ENCODE measurements around the gene TLR10. TPM values are rescaled to one million over a fixed set of nuclear protein-coding genes. Genes with fewer than 3 reads are reported as not detected.

TLR10 gene
- polyA plus RNA-seq, 1 of the 3 experiments (the other 2 are of a cell fraction): not detected

GRCh38 chr4:38821739-38822138 is 38.9 kb upstream of the TLR10 start:
- no peak overlapping the region for H3K9ac ChIP-seq
- H3K36me3 ChIP-seq (replicated peaks in 1 of 2; ENCODE audit: control insufficient read depth in 1 of 2, insufficient read depth in 2 of 2, low read length in 1 of 2): no peaks in the 10 kb centered on the region
- H2AFZ ChIP-seq (ENCODE audit: low read depth): no peak overlapping the region
- WGBS (ENCODE audit: low lambda C conversion rate): 56% methylated on average over 3 of the region's 3 CpGs
- no peak overlapping the region for H3K4me3 ChIP-seq (ENCODE audit: low read depth in 2 of 2, low read length in 1 of 2)
- H3K9me2 ChIP-seq: no peaks in the 10 kb centered on the region
- H3K9me3 ChIP-seq: no peaks in the 10 kb centered on the region
- ChIA-PET POLR2A (no interaction called here), CTCF (interaction anchor here (0.9 to 1.5 kb wide), 5 partner anchors 10 to 62 kb away, joined by 3 to 4 read pairs (median 3); partner anchors contain the start of gene TLR10)
- no peaks in the 10 kb centered on the region for H3K79me2 ChIP-seq (ENCODE audit: insufficient read depth)
- H3K4me2 ChIP-seq: no peak overlapping the region
- H3F3A ChIP-seq (replicated peaks; ENCODE audit: insufficient read depth): no peaks in the 10 kb centered on the region
- H3K4me1 ChIP-seq (ENCODE audit: control insufficient read depth in 1 of 2, insufficient read depth in 2 of 2, low read depth in 1 of 2, low read length in 1 of 2): no peaks in the 10 kb centered on the region
- no peaks in the 10 kb centered on the region for H3K27me3 ChIP-seq (ENCODE audit: insufficient read depth)
- DNase-seq: no peak
- H4K20me1 ChIP-seq (ENCODE audit: insufficient read depth): no peaks in the 10 kb centered on the region
- H3K27ac ChIP-seq (ENCODE audit: low read depth in 2 of 2, low read length in 1 of 2): no peak overlapping the region
- no peak for TF ChIP-seq NFIC (IDR thresholded peaks at IDR 0.05; ENCODE audit: borderline replicate concordance)
- TF ChIP-seq, protein P1, sequence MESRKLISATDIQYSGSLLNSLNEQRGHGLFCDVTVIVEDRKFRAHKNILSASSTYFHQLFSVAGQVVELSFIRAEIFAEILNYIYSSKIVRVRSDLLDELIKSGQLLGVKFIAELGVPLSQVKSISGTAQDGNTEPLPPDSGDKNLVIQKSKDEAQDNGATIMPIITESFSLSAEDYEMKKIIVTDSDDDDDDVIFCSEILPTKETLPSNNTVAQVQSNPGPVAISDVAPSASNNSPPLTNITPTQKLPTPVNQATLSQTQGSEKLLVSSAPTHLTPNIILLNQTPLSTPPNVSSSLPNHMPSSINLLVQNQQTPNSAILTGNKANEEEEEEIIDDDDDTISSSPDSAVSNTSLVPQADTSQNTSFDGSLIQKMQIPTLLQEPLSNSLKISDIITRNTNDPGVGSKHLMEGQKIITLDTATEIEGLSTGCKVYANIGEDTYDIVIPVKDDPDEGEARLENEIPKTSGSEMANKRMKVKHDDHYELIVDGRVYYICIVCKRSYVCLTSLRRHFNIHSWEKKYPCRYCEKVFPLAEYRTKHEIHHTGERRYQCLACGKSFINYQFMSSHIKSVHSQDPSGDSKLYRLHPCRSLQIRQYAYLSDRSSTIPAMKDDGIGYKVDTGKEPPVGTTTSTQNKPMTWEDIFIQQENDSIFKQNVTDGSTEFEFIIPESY (IDR thresholded peaks at IDR 0.05; ENCODE audit: borderline replicate concordance, low read depth): no peak
- TF ChIP-seq USF2 (IDR thresholded peaks at IDR 0.05; ENCODE audit: borderline replicate concordance, low read depth, low read length): no peak
- no peak for TF ChIP-seq MEF2A (IDR thresholded peaks at IDR 0.05; ENCODE audit: borderline replicate concordance, low read depth)
- no peak for TF ChIP-seq PBX3 (IDR thresholded peaks at IDR 0.05)
- TF ChIP-seq RCOR1 (IDR thresholded peaks at IDR 0.05; ENCODE audit: low read length): no peak
- no peak for TF ChIP-seq CHD2 (IDR thresholded peaks at IDR 0.05; ENCODE audit: low read length, partially characterized antibody)
- no peak for TF ChIP-seq JUND (IDR thresholded peaks at IDR 0.05)
- no peak for TF ChIP-seq GABPA (IDR thresholded peaks at IDR 0.05; ENCODE audit: low read depth)
- no peak for TF ChIP-seq SIN3A (IDR thresholded peaks at IDR 0.05; ENCODE audit: borderline replicate concordance, low read depth, low read length)
- TF ChIP-seq FOXM1 (IDR thresholded peaks at IDR 0.05; ENCODE audit: low read depth): no peak
- no peak for TF ChIP-seq SMC3 (IDR thresholded peaks at IDR 0.05; ENCODE audit: low read depth, low read length)
- TF ChIP-seq FOSL2 (IDR thresholded peaks at IDR 0.05; ENCODE audit: borderline replicate concordance, low read depth): no peak

DNA sequence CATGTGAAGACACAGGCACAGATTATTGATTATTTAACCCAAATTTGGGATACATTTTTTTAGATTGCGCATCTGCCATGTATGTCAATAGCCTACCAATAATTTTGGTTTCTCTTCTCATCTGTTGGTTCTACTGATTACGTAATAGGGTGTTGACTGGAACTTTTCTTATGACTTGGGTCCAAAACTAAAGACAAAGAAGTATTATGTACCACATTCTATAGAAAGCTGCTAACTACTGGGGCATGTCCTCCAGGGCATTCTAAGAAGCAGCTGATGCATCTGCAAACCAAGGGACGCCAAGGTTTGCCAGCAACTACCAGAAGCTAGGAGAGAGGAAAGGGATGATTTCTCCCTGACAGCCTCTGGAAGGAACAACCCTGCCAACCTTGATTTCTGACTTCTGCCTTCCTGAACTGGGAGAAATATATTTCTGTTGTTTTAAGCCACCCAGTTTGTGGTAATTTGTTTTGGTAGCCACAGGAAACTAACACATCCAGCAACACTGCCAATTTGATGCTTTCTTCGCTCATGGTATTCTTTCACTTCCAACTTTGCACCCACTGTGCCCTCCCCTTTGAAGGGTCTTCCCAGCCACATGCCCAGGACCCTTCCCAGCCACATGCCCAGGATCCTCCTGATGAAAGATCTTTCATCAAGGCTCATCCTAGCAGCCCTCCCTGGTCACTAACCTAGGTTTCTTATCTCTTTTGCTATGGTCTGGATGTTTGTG is 37.7 kb upstream of the TLR10 start:
- WGBS (ENCODE audit: low lambda C conversion rate): 57% methylated on average over 4 of the region's 4 CpGs
- H3K27me3 ChIP-seq (ENCODE audit: insufficient read depth): no peaks in the 10 kb centered on the region
- H2AFZ ChIP-seq (ENCODE audit: low read depth): no peak overlapping the region
- no peaks in the 10 kb centered on the region for H3K9me3 ChIP-seq
- no peak overlapping the region for H3K9ac ChIP-seq
- no peaks in the 10 kb centered on the region for H3K79me2 ChIP-seq (ENCODE audit: insufficient read depth)
- H3K9me2 ChIP-seq: no peaks in the 10 kb centered on the region
- H3K27ac ChIP-seq (ENCODE audit: low read depth in 2 of 2, low read length in 1 of 2): no peak overlapping the region
- no peaks in the 10 kb centered on the region for H3F3A ChIP-seq (replicated peaks; ENCODE audit: insufficient read depth)
- DNase-seq: no peak
- no peak for TF ChIP-seq TCF12 (IDR thresholded peaks at IDR 0.05)
- TF ChIP-seq RFX5 (IDR thresholded peaks at IDR 0.05; ENCODE audit: low read length): no peak
- no peak for TF ChIP-seq RAD21 (IDR thresholded peaks at IDR 0.05; ENCODE audit: low read length)
- no peak for TF ChIP-seq ELF1 (IDR thresholded peaks at IDR 0.05)
- TF ChIP-seq MEF2A (IDR thresholded peaks at IDR 0.05; ENCODE audit: borderline replicate concordance, low read depth): no peak
- TF ChIP-seq EP300 (IDR thresholded peaks at IDR 0.05; ENCODE audit: borderline replicate concordance in 1 of 2, low read depth in 1 of 2, low read length in 1 of 2): no peak
- ChIA-PET POLR2A (no interaction called here), CTCF (interaction anchor here (1.1 kb wide), 1 partner anchor 16 kb away, joined by 4 read pairs; no protein-coding TSS in a partner anchor)
- H3K4me3 ChIP-seq (ENCODE audit: low read depth in 2 of 2, low read length in 1 of 2): no peak overlapping the region
- H4K20me1 ChIP-seq (ENCODE audit: insufficient read depth): no peaks in the 10 kb centered on the region
- H3K36me3 ChIP-seq (replicated peaks in 1 of 2; ENCODE audit: control insufficient read depth in 1 of 2, insufficient read depth in 2 of 2, low read length in 1 of 2): no peaks in the 10 kb centered on the region
- no peaks in the 10 kb centered on the region for H3K4me1 ChIP-seq (ENCODE audit: control insufficient read depth in 1 of 2, insufficient read depth in 2 of 2, low read depth in 1 of 2, low read length in 1 of 2)
- H3K4me2 ChIP-seq: no peak overlapping the region

All from SK-N-SH (cell line).